MM.1S (cell line): Measurements from ENCODE around the gene S100A7.
A peak's percentile ranks its signal among the peaks of the same experiment; 100 is the strongest.

ENCODE experiments used
- DNase-seq: peaks from one replicate; pipeline ENCODE4 v3.0.0-alpha.2; 2015
- H2AFZ ChIP-seq: fragments of 300-600 bp; sonication (generic); 2 replicates; pipeline ENCODE4 v1.6.0; 2016; ENCODE audit warnings: antibody characterized with exemption, low read length
- H3F3A ChIP-seq: fragments of 300-600 bp; sonication (generic); 2 replicates; pipeline ENCODE4 v1.6.1; 2016; ENCODE audit warnings: mild to moderate bottlenecking, antibody characterized with exemption, low read length, moderate library complexity, mixed read lengths; ENCODE audit not compliant: insufficient read depth
- H3K27ac ChIP-seq: fragments of 300-600 bp; sonication (generic); 2 replicates; pipeline ENCODE4 v1.5.1; 2016; ENCODE audit warnings: mild to moderate bottlenecking, low read length
- H3K27me3 ChIP-seq: fragments of 300-600 bp; sonication (generic); replicated peaks from 2 replicates; pipeline ENCODE4 v1.6.0; 2016; ENCODE audit warnings: low read length; ENCODE audit not compliant: insufficient read depth
- H3K36me3 ChIP-seq: fragments of 300-600 bp; sonication (generic); replicated peaks from 2 replicates; pipeline ENCODE4 v1.6.1; 2016; ENCODE audit warnings: mild to moderate bottlenecking, low read length, mixed read lengths; ENCODE audit not compliant: insufficient read depth
- H3K4me1 ChIP-seq: fragments of 300-600 bp; sonication (generic); 2 replicates; pipeline ENCODE4 v1.6.1; 2016; ENCODE audit warnings: low read length, mixed read lengths
- H3K4me2 ChIP-seq: fragments of 300-600 bp; sonication (generic); 2 replicates; pipeline ENCODE4 v1.6.0; 2016; ENCODE audit warnings: low read depth, low read length
- H3K4me3 ChIP-seq: fragments of 300-600 bp; sonication (generic); 2 replicates; pipeline ENCODE4 v1.5.1; 2016; ENCODE audit warnings: low read length, mixed read lengths
- H3K79me2 ChIP-seq: fragments of 300-600 bp; sonication (generic); 2 replicates; pipeline ENCODE4 v1.6.1; 2016; ENCODE audit warnings: mixed run types, low read length, mixed read lengths
- H3K9ac ChIP-seq: fragments of 300-600 bp; sonication (generic); 2 replicates; pipeline ENCODE4 v1.6.1; 2016; ENCODE audit warnings: low read length, mixed read lengths
- H3K9me2 ChIP-seq: fragments of 300-600 bp; sonication (generic); replicated peaks from 2 replicates; pipeline ENCODE4 v1.6.1; 2016; ENCODE audit warnings: mild to moderate bottlenecking, low read length, mixed read lengths; ENCODE audit not compliant: insufficient read depth
- H3K9me3 ChIP-seq: fragments of 300-600 bp; sonication (generic); replicated peaks from 2 replicates; pipeline ENCODE4 v1.6.1; 2016; ENCODE audit warnings: mild to moderate bottlenecking, low read length, mixed read lengths; ENCODE audit not compliant: insufficient read depth
- H4K20me1 ChIP-seq: fragments of 300-600 bp; sonication (generic); 2 replicates; pipeline ENCODE4 v1.6.1; 2016; ENCODE audit warnings: mild to moderate bottlenecking, low read length, moderate library complexity, mixed read lengths; ENCODE audit not compliant: insufficient read depth
- CTCF ChIP-seq: fragments of 300-600 bp; sonication (generic); IDR thresholded peaks from 2 replicates; pipeline ENCODE4 v1.5.1; 2016; ENCODE audit warnings: antibody characterized with exemption, low read length, mixed read lengths
- EZH2 ChIP-seq: fragments of 300-600 bp; sonication (generic); optimal IDR thresholded peaks from 2 replicates; pipeline ENCODE3; 2017; ENCODE audit warnings: low read depth, mild to moderate bottlenecking, antibody characterized with exemption, low read length, mixed read lengths
- EZH2phosphoT487 ChIP-seq: fragments of 300-600 bp; sonication (generic); IDR thresholded peaks from 2 replicates; pipeline ENCODE4 v1.6.1; 2018; ENCODE audit warnings: antibody characterized with exemption, low read length

Gene S100A7

GRCh38 chr1:153460551-153460950, at the start of gene S100A7:
Gene S100A7 (minus strand): TSS chr1:153460651. CDS start chr1:153459013, 1,638 bp downstream.
- Histone ChIP-seq H3K4me3 (no peak within 1 kb of the TSS), H3F3A (no peaks in the 10 kb centered on the region), H3K9ac (no peak within 1 kb of the TSS), H4K20me1 (no peaks in the 10 kb centered on the region), H2AFZ (no peak within 1 kb of the TSS), H3K36me3 (no peaks in the 10 kb centered on the region), H3K4me2 (no peak within 1 kb of the TSS), H3K27ac (no peak within 1 kb of the TSS), H3K9me3 (no peaks in the 10 kb centered on the region), H3K27me3 (peaks cover 26% of the 10 kb centered on the region; the same call in 1 of the 2 replicates), H3K9me2 (no peaks in the 10 kb centered on the region), H3K79me2 (no peaks in the 10 kb centered on the region), H3K4me1 (no peaks in the 10 kb centered on the region)
- TF ChIP-seq EZH2 (no peak), CTCF (no peak), EZH2phosphoT487 (no peak)
- no peak for DNase-seq

- Histone ChIP-seq H3K9ac (no peak overlapping the region), H2AFZ (peak overlapping the region; percentile 12; the same call in 1 of the 2 replicates), H3K27me3 (no peaks in the 10 kb centered on the region), H4K20me1 (no peaks in the 10 kb centered on the region), H3K9me2 (no peaks in the 10 kb centered on the region), H3K4me3 (no peak overlapping the region), H3F3A (peaks cover 3% of the 10 kb centered on the region; the same call in 1 of the 2 replicates), H3K79me2 (no peaks in the 10 kb centered on the region), H3K4me2 (no peak overlapping the region), H3K36me3 (no peaks in the 10 kb centered on the region), H3K4me1 (peaks cover 3% of the 10 kb centered on the region; the same call in 1 of the 2 replicates), H3K27ac (no peak overlapping the region), H3K9me3 (no peaks in the 10 kb centered on the region)
- TF ChIP-seq EZH2phosphoT487 = no peak
- peak; percentile 95 for TF ChIP-seq CTCF
- DNase-seq = peak; percentile 71
These were observed 49.4 kb upstream of the S100A7 start for GRCh38 chr1:153509729-153510354.

- H4K20me1 ChIP-seq = no peaks in the 10 kb centered on the region
- H3K27ac ChIP-seq = no peak overlapping the region
- H3K79me2 ChIP-seq = no peaks in the 10 kb centered on the region
- TF ChIP-seq EZH2phosphoT487 (no peak), CTCF (no peak)
- H3K9me2 ChIP-seq = no peaks in the 10 kb centered on the region
- H3F3A ChIP-seq = peaks cover 3% of the 10 kb centered on the region; the same call in 1 of the 2 replicates
- H3K4me1 ChIP-seq = peaks cover 3% of the 10 kb centered on the region; the same call in 1 of the 2 replicates
- H3K4me3 ChIP-seq = no peak overlapping the region
- no peak for DNase-seq
- no peaks in the 10 kb centered on the region for H3K9me3 ChIP-seq
- H3K36me3 ChIP-seq = no peaks in the 10 kb centered on the region
- H3K9ac ChIP-seq = no peak overlapping the region
- H2AFZ ChIP-seq = no peak overlapping the region
- no peak overlapping the region for H3K4me2 ChIP-seq
- no peaks in the 10 kb centered on the region for H3K27me3 ChIP-seq
These were observed 48.6 kb upstream of the S100A7 start for GRCh38 chr1:153509036-153509435.
